Measurements from ENCODE around the gene ATP4A.

Gene ATP4A

GRCh38 chr19:35549174-35549788 is 14.2 kb downstream of the ATP4A start:
- DNase-seq, result peak; percentile 42

GRCh38 chr19:35546532-35546931 is 16.9 kb downstream of the ATP4A start:
- no peak for DNase-seq

GRCh38 chr19:35545855-35546381 is 17.5 kb downstream of the ATP4A start:
- DNase-seq, result peak; percentile 28

- peak; percentile 87 for DNase-seq
These were observed 18.2 kb downstream of the ATP4A start, which contains the start of gene TMEM147 for GRCh38 chr19:35545001-35545854. TMEM147 (plus strand) TSS chr19:35545626; CDS start chr19:35545740, 114 bp downstream.

- no peak for DNase-seq
These were observed 19.2 kb downstream of the ATP4A start for GRCh38 chr19:35544110-35544802.

- no peak for DNase-seq
These were observed 20.0 kb downstream of the ATP4A start for GRCh38 chr19:35543280-35544109.

GRCh38 chr19:35542209-35542608 is 21.2 kb downstream of the ATP4A start:
- DNase-seq, result no peak

- DNase-seq, result no peak
These were observed 23.0 kb downstream of the ATP4A start for GRCh38 chr19:35540356-35540927.

GRCh38 chr19:35539850-35540249 is 23.6 kb downstream of the ATP4A start:
- DNase-seq, result no peak

GRCh38 chr19:35539314-35539713 is 24.1 kb downstream of the ATP4A start:
- no peak for DNase-seq

GRCh38 chr19:35534803-35535480 is 28.5 kb downstream of the ATP4A start:
- no peak for DNase-seq

GRCh38 chr19:35533822-35534392 is 29.6 kb downstream of the ATP4A start:
- DNase-seq, result no peak

- no peak for DNase-seq
These were observed 30.1 kb downstream of the ATP4A start, which contains the start of gene GAPDHS for GRCh38 chr19:35533201-35533821. GAPDHS (plus strand) TSS chr19:35533456; CDS start chr19:35533528, 72 bp downstream.

GRCh38 chr19:35531291-35531690 is 32.2 kb downstream of the ATP4A start:
- no peak for DNase-seq

GRCh38 chr19:35529241-35530218 is 33.9 kb downstream of the ATP4A start:
- DNase-seq, result no peak

GRCh38 chr19:35528218-35529038 is 35.0 kb downstream of the ATP4A start, which contains the start of gene SBSN:
SBSN (minus strand) TSS chr19:35528311; CDS start chr19:35528281, 30 bp downstream.
- peak; percentile 81 for DNase-seq

GRCh38 chr19:35525873-35526272 is 37.6 kb downstream of the ATP4A start:
- DNase-seq, result no peak

- no peak for DNase-seq
These were observed 39.1 kb downstream of the ATP4A start for GRCh38 chr19:35524181-35524837.

Measured in NCI-H226 (cell line).